ENCODE data around the gene SMAD7. TPM values are rescaled to one million over a fixed set of nuclear protein-coding genes. Genes with fewer than 3 reads are reported as not detected.

Gene SMAD7
- 13.5 and 15.1 TPM in 2 replicates for total RNA-seq (2014; rRNA removed; shearing (Covaris generic))
- 2.9 and 3.2 TPM in 2 replicates for total RNA-seq (2022)
- percentile 45 among the genes with signal in this experiment for Bru-seq, nascent RNA
- BruChase-seq, experiment 1, labeled RNA remaining after a 6-hour chase = percentile 44 among the genes with signal in this experiment
- BruChase-seq, experiment 2, labeled RNA remaining after a 2-hour chase = percentile 44 among the genes with signal in this experiment
- long read RNA-seq, full-length matches to known transcripts = 3 of 3 reads
- long read RNA-seq, partial matches to known transcripts = 0 of 3 reads
- long read RNA-seq, other reads (novel, unspliced or antisense) = 0 of 3 reads

GRCh38 chr18:48950536-48951447 is at the start of gene SMAD7:
TSS of gene SMAD7 (minus strand) at chr18:48950965. CDS start at chr18:48950424, 541 bp downstream.
- ChIA-PET CTCF (ENCODE audit: unreplicated experiment) (no interaction called here), POLR2A (interaction anchor here (0.7 kb wide), 1 partner anchor 172 kb away, joined by 3 read pairs; no protein-coding TSS in a partner anchor)
- Histone ChIP-seq H3K4me2 (ENCODE audit: low read length) (peak within 1 kb of the TSS; percentile 90), H3K4me3 (ENCODE audit: low read depth, low read length, poor library complexity, severe bottlenecking) (peak within 1 kb of the TSS; percentile 95), H3K36me3 (ENCODE audit: insufficient read depth, low read length) (peaks cover 29% of the 10 kb centered on the region), H3K9me3 (ENCODE audit: low read length) (no peaks in the 10 kb centered on the region), H3K4me1 (ENCODE audit: insufficient read depth, low read length, poor library complexity, severe bottlenecking) (peaks cover 40% of the 10 kb centered on the region), H4K20me1 (ENCODE audit: insufficient read depth, low read length) (peaks cover 15% of the 10 kb centered on the region), H3K9me2 (ENCODE audit: insufficient read depth, low read length) (no peaks in the 10 kb centered on the region), H3K79me2 (ENCODE audit: insufficient read depth, low read depth, low read length) (peaks cover 53% of the 10 kb centered on the region), H3K27ac (ENCODE audit: low read depth, low read length, poor library complexity, severe bottlenecking) (peak within 1 kb of the TSS; percentile 69), H2AFZ (ENCODE audit: low read length) (no peak within 1 kb of the TSS)
- intact Hi-C loops (cut with micrococcal nuclease; ENCODE audit: unreplicated experiment) = loop anchor here (2.0 kb wide), 2 partner anchors 16 to 174 kb away; no protein-coding TSS in a partner anchor
- no TSS peak for BruUV-seq (replicated peaks)
- peak; percentile 30 for DNase-seq (ENCODE audit: low spot score)
- TF ChIP-seq CTCF (conservative IDR thresholded peaks at IDR 0.05; ENCODE audit: low read length) (no peak), EZH2phosphoT487 (IDR thresholded peaks at IDR 0.05; ENCODE audit: borderline replicate concordance, low read depth, low read length) (no peak)

GRCh38 chr18:48999569-48999968 is 48.8 kb upstream of the SMAD7 start:
- POLR2A ChIA-PET = no interaction called here
- BruUV-seq (replicated peaks) = no TSS peak
- no peaks in the 10 kb centered on the region for H3K4me1 ChIP-seq (ENCODE audit: insufficient read depth, low read length, poor library complexity, severe bottlenecking)
- H3K9me2 ChIP-seq (ENCODE audit: insufficient read depth, low read length) = no peaks in the 10 kb centered on the region
- H3K36me3 ChIP-seq (ENCODE audit: insufficient read depth, low read length) = no peaks in the 10 kb centered on the region
- H3K27ac ChIP-seq (ENCODE audit: low read depth, low read length, poor library complexity, severe bottlenecking) = no peak overlapping the region
- no peak overlapping the region for H2AFZ ChIP-seq (ENCODE audit: low read length)
- no peaks in the 10 kb centered on the region for H3K79me2 ChIP-seq (ENCODE audit: insufficient read depth, low read depth, low read length)
- no peak overlapping the region for H3K4me2 ChIP-seq (ENCODE audit: low read length)
- intact Hi-C loops (cut with micrococcal nuclease; ENCODE audit: unreplicated experiment) = no loop called here
- no peaks in the 10 kb centered on the region for H3K9me3 ChIP-seq (ENCODE audit: low read length)
- no peaks in the 10 kb centered on the region for H4K20me1 ChIP-seq (ENCODE audit: insufficient read depth, low read length)
- CTCF ChIA-PET (ENCODE audit: unreplicated experiment) = interaction anchor here (0.6 kb wide), 1 partner anchor 53 kb away, joined by 3 read pairs; no protein-coding TSS in a partner anchor
- H3K4me3 ChIP-seq (ENCODE audit: low read depth, low read length, poor library complexity, severe bottlenecking) = no peak overlapping the region
- no peak for DNase-seq (ENCODE audit: low spot score)
- TF ChIP-seq CTCF (conservative IDR thresholded peaks at IDR 0.05; ENCODE audit: low read length) = no peak
- TF ChIP-seq EZH2phosphoT487 (IDR thresholded peaks at IDR 0.05; ENCODE audit: borderline replicate concordance, low read depth, low read length) = no peak

Measured in OCI-LY7 (cell line).